Purkinje cell (primary cell): Measurements from ENCODE around the gene CYP4A11. TPM values are rescaled to one million over a fixed set of nuclear protein-coding genes. Genes with fewer than 3 reads are reported as not detected.

Experiments used
- polyA plus RNA-seq: library from polyadenylated mRNA; unstranded; fragments of >200 nt; fragmentation: Nextera tagmentation; gene quantifications from 2 replicates; pipeline ENCODE4 v1.2.1, GENCODE V29; 2014

The CYP4A11 gene
- polyA plus RNA-seq: 0.27 TPM in 1 of 2 replicates, not detected in the other

GRCh38 chr1:46941135-46941694, at the start of gene CYP4A11:
CYP4A11 (minus strand) TSS chr1:46941476; CDS start chr1:46941433, 43 bp downstream.

Other genes starting within 250 kb of the CYP4A11 start
- gene EFCAB14, start 222.4 kb downstream of the CYP4A11 start, polyA plus RNA-seq: 17.9 and 19.4 TPM in 2 replicates
- not detected in 2 replicates for gene CYP4B1, start 142.4 kb downstream of the CYP4A11 start, polyA plus RNA-seq
- gene CYP4X1, start 82.2 kb upstream of the CYP4A11 start, polyA plus RNA-seq: 30.0 and 42.0 TPM in 2 replicates
- gene CYP4Z1, start 125.8 kb upstream of the CYP4A11 start, polyA plus RNA-seq: 0.67 and 4.8 TPM in 2 replicates
- 0.23 TPM in 1 of 2 replicates, not detected in the other for gene CYP4A22, start 196.0 kb upstream of the CYP4A11 start, polyA plus RNA-seq
- not detected in 2 replicates for gene PDZK1IP1, start 248.6 kb upstream of the CYP4A11 start, polyA plus RNA-seq